Nephron (organoid): ENCODE measurements around the gene DSG4.
"Not testable (repeated sequence)": the region's sequence is repeated elsewhere in the genome, so short reads cannot be mapped to it uniquely, and the experiment has no call there.

Experiments
- H3K27ac Mint-ChIP-seq, 3 experiments: 2 replicates each; pipeline ENCODE4 v1.8.0; 2020; ENCODE audit warnings: mixed read lengths in 3 of 3, mild to moderate bottlenecking in 2 of 3, moderate library complexity in 1 of 3
- H3K27me3 Mint-ChIP-seq: 2 replicates; pipeline ENCODE4 v1.8.0; 2021; ENCODE audit warnings: low read depth, mild to moderate bottlenecking, moderate library complexity, mixed read lengths
- H3K36me3 Mint-ChIP-seq: 2 replicates; pipeline ENCODE4 v1.8.0; 2020; ENCODE audit warnings: low read depth, mixed read lengths
- H3K4me1 Mint-ChIP-seq: 2 replicates; pipeline ENCODE4 v1.8.0; 2020; ENCODE audit warnings: mixed read lengths
- H3K4me3 Mint-ChIP-seq, 3 experiments: 2 replicates each; pipeline ENCODE4 v1.8.0; 2020; ENCODE audit warnings: mild to moderate bottlenecking in 3 of 3, mixed read lengths in 3 of 3, moderate library complexity in 2 of 3
- H3K9me3 Mint-ChIP-seq: 2 replicates; pipeline ENCODE4 v1.8.0; 2020; ENCODE audit warnings: mixed read lengths
- TF ChIP-seq, protein P1 (sequence below), 3 experiments: fragments of 200-600 bp; sonication (generic); IDR thresholded peaks; one replicate each; pipeline ENCODE4 v1.5.0; 2021; ENCODE audit warnings: antibody characterized with exemption in 3 of 3; ENCODE audit not compliant: unreplicated experiment in 3 of 3

DSG4 gene, protein sequence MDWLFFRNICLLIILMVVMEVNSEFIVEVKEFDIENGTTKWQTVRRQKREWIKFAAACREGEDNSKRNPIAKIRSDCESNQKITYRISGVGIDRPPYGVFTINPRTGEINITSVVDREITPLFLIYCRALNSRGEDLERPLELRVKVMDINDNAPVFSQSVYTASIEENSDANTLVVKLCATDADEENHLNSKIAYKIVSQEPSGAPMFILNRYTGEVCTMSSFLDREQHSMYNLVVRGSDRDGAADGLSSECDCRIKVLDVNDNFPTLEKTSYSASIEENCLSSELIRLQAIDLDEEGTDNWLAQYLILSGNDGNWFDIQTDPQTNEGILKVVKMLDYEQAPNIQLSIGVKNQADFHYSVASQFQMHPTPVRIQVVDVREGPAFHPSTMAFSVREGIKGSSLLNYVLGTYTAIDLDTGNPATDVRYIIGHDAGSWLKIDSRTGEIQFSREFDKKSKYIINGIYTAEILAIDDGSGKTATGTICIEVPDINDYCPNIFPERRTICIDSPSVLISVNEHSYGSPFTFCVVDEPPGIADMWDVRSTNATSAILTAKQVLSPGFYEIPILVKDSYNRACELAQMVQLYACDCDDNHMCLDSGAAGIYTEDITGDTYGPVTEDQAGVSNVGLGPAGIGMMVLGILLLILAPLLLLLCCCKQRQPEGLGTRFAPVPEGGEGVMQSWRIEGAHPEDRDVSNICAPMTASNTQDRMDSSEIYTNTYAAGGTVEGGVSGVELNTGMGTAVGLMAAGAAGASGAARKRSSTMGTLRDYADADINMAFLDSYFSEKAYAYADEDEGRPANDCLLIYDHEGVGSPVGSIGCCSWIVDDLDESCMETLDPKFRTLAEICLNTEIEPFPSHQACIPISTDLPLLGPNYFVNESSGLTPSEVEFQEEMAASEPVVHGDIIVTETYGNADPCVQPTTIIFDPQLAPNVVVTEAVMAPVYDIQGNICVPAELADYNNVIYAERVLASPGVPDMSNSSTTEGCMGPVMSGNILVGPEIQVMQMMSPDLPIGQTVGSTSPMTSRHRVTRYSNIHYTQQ

DNA sequence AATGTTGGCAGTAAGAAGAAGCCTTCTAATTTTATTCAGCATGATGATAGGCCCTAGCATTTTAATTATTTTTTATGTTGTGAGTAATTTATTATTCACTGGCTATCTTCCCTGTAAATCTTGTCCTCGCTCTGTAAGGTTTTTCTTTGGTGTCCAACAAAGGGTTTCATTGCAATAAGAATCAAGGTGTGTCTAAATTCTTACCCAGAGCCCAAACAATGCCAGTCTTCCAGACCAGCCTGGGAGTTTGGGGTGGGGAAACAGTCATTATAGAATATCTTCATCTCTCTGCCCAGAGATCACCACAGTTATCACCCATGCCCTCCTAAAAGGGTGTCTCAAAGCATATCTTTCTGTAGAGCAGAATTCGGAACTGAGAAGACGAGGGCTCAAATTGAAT, at the start of gene DSG4:
Gene DSG4 (plus strand): TSS at position 301 of the 400 bp plus-strand sequence. CDS start 135 bp downstream, outside the sequence.
- Mint-ChIP-seq H3K4me3 (no peak within 1 kb of the TSS), H3K36me3 (no peaks in the 10 kb centered on the region), H3K4me1 (no peaks in the 10 kb centered on the region), H3K27ac (no peak within 1 kb of the TSS), H3K27me3 (no peaks in the 10 kb centered on the region), H3K9me3 (no peaks in the 10 kb centered on the region)
- TF ChIP-seq, protein P1, sequence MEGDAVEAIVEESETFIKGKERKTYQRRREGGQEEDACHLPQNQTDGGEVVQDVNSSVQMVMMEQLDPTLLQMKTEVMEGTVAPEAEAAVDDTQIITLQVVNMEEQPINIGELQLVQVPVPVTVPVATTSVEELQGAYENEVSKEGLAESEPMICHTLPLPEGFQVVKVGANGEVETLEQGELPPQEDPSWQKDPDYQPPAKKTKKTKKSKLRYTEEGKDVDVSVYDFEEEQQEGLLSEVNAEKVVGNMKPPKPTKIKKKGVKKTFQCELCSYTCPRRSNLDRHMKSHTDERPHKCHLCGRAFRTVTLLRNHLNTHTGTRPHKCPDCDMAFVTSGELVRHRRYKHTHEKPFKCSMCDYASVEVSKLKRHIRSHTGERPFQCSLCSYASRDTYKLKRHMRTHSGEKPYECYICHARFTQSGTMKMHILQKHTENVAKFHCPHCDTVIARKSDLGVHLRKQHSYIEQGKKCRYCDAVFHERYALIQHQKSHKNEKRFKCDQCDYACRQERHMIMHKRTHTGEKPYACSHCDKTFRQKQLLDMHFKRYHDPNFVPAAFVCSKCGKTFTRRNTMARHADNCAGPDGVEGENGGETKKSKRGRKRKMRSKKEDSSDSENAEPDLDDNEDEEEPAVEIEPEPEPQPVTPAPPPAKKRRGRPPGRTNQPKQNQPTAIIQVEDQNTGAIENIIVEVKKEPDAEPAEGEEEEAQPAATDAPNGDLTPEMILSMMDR (IDR thresholded peaks at IDR 0.05; ENCODE audit: unreplicated experiment in 3 of 3) = no peak

DNA sequence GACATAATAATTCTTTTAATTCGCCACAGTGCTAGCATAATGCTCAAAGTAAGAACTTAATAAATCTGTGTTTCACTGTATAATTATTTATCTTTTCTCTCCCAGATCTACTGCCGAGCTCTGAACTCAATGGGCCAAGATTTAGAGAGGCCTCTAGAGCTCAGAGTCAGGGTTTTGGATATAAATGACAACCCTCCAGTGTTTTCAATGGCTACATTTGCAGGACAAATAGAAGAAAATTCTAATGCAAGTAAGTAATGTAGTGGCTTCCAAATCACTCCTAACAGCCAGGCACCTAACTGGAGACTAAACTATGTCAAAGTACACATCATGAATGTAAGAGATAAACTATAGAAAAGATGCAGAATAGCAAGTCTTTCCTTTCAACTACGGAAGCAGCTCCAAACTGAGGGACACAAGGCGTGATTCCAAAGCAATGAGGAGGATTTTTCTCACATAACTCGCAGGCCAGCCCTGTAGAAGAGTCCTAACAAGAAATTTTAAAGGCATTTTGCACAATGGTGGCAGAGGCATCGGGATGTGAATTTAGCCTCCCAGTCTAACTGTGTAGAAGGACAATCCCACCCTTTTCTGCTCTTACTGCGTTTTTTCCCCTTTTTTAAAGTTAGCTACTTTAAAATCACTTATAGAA, 46.7 kb upstream of the DSG4 start:
- no peaks in the 10 kb centered on the region for H3K36me3 Mint-ChIP-seq
- no peaks in the 10 kb centered on the region for H3K9me3 Mint-ChIP-seq
- TF ChIP-seq, protein P1 (IDR thresholded peaks at IDR 0.05; ENCODE audit: unreplicated experiment in 3 of 3) = no peak
- H3K27me3 Mint-ChIP-seq = no peaks in the 10 kb centered on the region
- H3K4me1 Mint-ChIP-seq = peaks cover under 1% of the 10 kb centered on the region
- H3K4me3 Mint-ChIP-seq = no peak overlapping the region
- H3K27ac Mint-ChIP-seq = no peak overlapping the region

DNA sequence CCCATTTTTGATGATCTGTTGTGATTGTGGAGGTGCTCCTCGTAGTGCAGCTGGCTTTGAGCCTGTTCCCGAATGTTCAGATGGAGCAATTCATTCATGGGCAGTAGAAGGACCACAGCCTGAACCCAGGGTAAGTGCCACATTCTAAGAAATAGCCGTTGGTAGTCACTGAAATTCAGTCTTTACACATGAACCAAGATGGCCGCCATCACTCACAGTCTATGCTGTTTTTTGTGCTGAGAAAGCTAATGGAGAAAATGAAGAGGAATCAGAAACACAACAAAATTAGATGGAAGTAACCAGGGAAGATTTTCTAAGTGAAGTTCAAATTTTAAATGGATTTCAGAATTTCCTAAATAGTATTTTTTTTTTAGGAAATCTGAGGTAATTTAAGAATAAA, 33.1 kb upstream of the DSG4 start:
- H3K4me3 Mint-ChIP-seq = no peak overlapping the region
- TF ChIP-seq, protein P1 (IDR thresholded peaks at IDR 0.05; ENCODE audit: unreplicated experiment in 3 of 3) = no peak
- no peaks in the 10 kb centered on the region for H3K36me3 Mint-ChIP-seq
- no peaks in the 10 kb centered on the region for H3K27me3 Mint-ChIP-seq
- H3K4me1 Mint-ChIP-seq = no peaks in the 10 kb centered on the region
- H3K27ac Mint-ChIP-seq = no peak overlapping the region
- H3K9me3 Mint-ChIP-seq = no peaks in the 10 kb centered on the region

DNA sequence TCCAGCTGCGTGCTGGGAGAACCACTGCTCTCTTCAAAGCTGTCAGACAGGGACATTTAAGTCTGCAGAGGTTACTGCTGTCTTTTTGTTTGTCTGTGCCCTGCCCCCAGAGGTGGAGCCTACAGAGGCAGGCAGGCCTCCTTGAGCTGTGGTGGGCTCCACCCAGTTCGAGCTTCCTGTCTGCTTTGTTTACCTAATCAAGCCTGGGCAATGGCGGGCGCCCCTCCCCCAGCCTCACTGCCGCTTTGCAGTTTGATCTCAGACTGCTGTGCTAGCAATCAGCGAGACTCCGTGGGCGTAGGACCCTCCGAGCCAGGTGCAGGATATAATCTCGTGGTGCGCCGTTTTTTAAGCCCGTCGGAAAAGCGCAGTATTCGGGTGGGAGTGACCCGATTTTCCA, 23.2 kb upstream of the DSG4 start:
- H3K4me3 Mint-ChIP-seq, H3K9me3 Mint-ChIP-seq: not testable (repeated sequence)

DNA sequence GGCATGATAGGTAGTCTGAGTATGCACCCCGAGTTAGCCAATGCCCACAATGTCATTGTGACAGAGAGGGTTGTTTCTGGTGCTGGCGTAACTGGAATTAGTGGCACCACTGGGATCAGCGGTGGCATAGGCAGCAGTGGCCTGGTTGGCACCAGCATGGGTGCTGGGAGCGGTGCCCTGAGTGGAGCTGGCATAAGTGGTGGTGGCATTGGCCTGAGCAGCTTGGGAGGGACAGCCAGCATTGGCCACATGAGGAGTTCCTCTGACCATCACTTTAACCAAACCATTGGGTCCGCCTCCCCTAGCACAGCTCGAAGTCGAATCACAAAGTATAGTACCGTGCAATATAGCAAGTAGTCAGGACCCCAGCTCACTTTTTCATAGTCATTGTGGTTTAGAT, 21.6 kb upstream of the DSG4 start:
- H3K9me3 Mint-ChIP-seq = peaks cover 3% of the 10 kb centered on the region
- no peak overlapping the region for H3K27ac Mint-ChIP-seq
- TF ChIP-seq, protein P1 (IDR thresholded peaks at IDR 0.05; ENCODE audit: unreplicated experiment in 3 of 3) = no peak
- H3K4me1 Mint-ChIP-seq = no peaks in the 10 kb centered on the region
- no peaks in the 10 kb centered on the region for H3K27me3 Mint-ChIP-seq
- H3K36me3 Mint-ChIP-seq = no peaks in the 10 kb centered on the region
- H3K4me3 Mint-ChIP-seq = no peak overlapping the region

More for the DNA sequence above, 23.2 kb upstream of the DSG4 start:
- not testable (repeated sequence) for H3K4me1 Mint-ChIP-seq, H3K36me3 Mint-ChIP-seq, H3K27me3 Mint-ChIP-seq, H3K27ac Mint-ChIP-seq

DNA sequence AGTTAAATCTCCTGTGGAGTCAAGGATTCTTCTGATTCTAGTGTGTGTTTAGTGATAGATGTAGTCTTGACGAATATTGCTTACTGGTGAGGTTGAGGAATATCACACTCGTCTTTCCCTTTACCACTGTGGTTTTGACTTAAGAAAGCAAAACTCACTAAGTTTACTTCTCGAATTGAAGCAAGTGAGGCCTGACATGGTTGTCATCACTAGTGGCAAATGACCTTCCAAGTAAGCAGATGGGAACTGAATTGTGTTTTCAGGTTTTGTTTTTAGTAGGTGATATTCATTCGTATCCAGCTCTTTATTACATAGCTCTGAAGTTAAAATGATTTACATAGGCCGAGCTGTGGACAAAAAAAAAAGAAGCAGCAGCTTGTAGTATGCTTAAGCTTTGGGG, 20.6 kb upstream of the DSG4 start:
- H3K9me3 Mint-ChIP-seq = peaks cover 3% of the 10 kb centered on the region
- no peak overlapping the region for H3K4me3 Mint-ChIP-seq
- no peak overlapping the region for H3K27ac Mint-ChIP-seq
- TF ChIP-seq, protein P1 (IDR thresholded peaks at IDR 0.05; ENCODE audit: unreplicated experiment in 3 of 3) = no peak
- no peaks in the 10 kb centered on the region for H3K27me3 Mint-ChIP-seq
- no peaks in the 10 kb centered on the region for H3K4me1 Mint-ChIP-seq
- H3K36me3 Mint-ChIP-seq = no peaks in the 10 kb centered on the region
